ENCODE data around the gene S100A7A.
"Not testable (repeated sequence)": the region's sequence is repeated elsewhere in the genome, so short reads cannot be mapped to it uniquely, and the experiment has no call there.

The S100A7A gene

DNA sequence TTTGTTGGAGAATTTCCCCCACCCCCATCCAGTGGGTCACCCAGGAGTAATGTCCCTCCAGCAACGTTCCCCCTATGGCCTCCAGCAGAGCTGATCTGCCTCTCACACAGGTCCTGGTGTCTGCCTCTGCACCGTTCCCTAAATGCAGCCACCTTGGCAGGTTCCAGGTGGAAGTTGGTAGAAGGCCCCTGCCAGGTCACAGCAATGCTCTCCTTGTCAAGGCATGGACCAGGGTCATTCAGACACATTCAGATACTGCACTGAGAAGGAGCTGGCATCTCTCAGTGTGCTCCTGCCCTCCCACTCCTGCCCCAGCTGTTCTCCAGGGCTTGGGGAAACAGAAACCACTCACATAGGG lies 3.1 kb downstream of the S100A7A start:
- in situ Hi-C loops (cut with HindIII; ENCODE audit: low sequenced_read_pairs), result not testable (repeated sequence)

DNA sequence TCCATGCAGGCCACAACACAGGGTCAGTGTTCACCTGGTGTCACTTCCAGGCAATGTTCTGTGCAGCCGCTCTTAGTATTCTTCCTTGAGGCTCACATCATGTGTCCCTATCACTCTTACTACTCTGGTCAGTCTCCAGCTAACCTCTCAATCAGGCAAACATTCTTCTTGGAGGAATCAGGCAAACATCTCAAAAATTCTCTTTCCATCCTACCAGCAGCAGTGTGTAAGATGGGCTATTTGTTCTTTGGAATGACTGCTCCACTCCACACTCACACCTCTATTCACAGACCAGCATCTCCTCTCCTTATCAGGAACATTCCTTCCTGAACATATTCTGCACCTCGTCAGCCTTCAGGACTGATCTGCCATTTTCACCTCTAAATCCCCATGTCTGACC lies 4.0 kb downstream of the S100A7A start:
- in situ Hi-C loops (cut with HindIII; ENCODE audit: low sequenced_read_pairs), result no loop called here

DNA sequence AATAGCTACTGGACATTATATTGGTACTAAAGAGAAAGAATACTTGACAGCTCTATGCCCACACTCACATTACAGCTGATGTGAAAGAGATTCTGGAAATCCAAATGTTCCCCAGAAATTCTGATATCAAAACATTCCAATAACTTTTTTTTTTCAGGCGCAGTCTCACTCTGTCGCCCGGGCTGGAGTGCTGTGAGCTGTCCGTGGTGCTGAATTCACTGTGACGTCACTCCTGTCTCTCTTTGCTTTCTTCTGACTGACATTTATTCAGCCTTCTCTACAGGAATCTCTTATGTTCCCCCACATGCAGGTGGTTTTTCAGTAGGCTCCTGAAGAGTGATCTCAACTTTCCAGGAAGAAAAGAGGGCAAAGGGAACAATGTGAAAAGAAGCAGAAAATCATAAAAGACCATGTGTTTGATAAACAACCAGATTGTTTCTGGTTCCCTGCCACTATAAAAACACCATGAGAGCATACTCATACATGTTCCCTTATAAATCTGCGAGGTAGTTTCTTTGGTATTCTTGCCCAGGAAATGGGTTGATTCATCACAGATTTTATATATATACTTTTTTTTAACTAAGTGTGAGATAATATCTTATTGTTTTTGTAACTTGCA lies 6.2 kb downstream of the S100A7A start:
- in situ Hi-C loops (cut with HindIII; ENCODE audit: low sequenced_read_pairs), result no loop called here

DNA sequence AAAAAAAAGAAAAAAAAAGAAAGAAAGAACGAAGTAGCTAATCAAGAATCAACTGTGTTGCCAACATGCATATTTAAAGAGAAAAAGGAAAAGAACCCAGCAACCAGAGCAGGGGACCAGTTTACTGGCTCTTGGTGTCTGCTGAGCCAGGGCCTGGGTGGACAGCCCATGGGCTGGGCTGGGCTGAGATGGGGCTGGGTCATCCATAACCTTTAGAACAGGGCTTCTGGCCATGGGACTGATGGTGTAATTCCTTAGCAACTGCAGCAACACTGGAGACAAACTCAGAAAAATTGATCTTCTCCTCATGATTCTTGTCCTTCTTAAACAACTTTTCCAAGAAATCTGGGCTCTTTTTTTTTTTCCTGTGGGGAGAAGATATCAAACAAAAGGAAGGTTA lies 10.5 kb downstream of the S100A7A start:
- in situ Hi-C loops (cut with HindIII; ENCODE audit: low sequenced_read_pairs), result no loop called here

DNA sequence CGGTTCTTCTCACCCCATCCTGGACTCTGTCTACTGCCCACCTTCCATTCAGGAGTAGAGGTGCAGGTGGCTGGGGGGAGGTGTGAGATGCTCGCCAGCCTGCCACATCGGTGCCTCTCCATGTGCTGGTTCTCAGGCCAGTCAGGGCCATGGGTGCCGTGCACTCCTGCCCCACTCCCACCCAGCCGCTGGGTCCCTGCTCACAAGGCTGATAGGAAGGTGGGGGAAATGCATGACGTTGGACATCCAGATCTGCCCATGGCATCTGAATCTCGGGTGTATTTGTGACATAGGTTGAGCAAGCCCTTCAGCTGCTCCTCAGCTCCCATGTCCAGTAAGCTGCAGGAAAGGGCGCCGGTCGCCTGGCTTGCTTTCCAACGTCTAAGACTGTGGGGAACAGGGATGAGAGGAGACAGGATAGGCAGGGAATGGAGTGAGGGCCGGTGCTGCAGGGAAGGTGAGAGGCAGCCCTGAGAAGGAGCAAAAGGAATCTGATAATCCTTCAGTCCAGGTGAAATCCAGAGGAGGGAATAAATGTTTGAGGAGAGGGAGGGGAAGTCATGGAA lies 11.8 kb downstream of the S100A7A start:
- in situ Hi-C loops (cut with HindIII; ENCODE audit: low sequenced_read_pairs), result no loop called here

DNA sequence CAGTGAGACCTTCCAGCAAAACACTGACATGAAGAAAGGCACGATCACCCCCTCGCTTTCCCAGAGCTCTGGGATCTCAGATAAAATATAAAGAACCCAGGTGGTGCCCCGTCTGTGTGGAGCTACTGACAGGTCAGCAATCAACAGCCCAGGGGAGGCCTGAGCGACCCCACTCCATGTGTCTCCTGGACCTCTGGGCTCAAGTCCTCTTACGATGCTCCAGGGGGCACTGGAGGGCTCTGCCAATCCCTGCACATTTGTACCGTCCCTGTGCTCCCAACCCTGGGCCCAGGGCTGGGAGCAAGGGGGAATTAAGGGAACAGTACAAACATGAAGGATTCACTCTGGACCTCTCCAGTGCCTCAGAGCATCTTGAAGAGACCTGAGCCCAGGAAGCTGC lies 12.5 kb downstream of the S100A7A start:
- in situ Hi-C loops (cut with HindIII; ENCODE audit: low sequenced_read_pairs), result no loop called here

DNA sequence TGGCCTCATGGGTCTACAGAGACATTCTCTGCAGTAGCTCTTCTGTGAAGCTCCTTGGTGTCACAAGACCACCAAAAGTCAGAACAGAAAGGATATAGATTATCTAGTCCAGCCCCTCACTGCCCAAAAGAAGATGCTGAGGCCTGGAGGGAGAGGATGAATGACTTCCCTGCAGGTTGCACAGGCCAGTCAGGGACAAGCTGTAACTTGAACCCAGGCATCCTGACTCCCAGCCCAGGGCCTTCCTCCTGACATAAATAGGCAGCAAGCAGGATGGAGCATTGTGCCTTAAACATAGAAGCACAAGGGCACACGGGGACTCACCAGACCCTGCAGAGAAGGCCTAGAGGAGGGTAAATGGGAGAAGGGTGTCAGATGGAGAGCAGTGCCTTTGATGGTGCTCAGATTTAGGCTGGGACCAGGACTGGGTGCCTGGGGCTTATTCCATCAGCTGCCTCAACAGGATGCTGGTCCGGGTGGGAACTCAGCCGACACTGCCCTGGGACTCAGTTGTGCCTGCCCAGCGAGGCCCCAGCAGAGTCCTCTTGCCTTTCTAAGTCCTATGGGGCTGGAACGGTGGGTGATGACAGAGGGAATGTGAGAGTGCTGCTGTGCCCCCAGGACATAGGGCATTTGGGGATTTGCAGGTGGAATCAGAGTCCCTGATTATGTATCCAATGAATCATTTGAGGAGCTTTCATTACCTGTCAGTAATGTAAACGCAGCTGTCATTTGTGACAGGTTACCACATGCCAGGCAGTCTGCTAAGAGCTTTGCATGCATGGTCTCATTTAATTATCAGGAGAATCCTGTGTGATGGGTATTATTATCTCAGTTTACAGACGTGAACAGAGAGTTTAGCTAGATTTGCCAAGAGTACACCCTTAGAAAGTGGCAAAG lies 13.2 kb downstream of the S100A7A start:
- in situ Hi-C loops (cut with HindIII; ENCODE audit: low sequenced_read_pairs), result no loop called here

DNA sequence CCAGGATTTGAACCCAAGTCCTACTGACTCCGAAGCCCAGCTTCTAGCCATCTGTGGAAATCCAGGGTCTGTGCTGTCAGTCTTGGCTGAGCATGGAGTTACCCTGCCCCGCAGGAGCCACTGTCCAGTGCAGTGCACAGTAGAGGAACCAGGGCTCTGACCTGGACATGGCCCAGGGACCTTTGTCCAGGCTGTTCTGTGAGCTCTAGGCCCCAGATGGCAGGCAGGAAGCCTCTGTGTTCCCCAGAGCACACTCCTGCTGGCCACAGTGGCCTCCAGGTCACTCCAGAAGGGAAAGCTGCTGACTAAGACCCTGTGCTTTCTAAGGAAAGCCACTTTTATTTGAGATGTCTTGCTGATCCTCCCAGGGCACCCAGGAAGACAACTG lies 13.8 kb downstream of the S100A7A start:
- in situ Hi-C loops (cut with HindIII; ENCODE audit: low sequenced_read_pairs), result no loop called here

DNA sequence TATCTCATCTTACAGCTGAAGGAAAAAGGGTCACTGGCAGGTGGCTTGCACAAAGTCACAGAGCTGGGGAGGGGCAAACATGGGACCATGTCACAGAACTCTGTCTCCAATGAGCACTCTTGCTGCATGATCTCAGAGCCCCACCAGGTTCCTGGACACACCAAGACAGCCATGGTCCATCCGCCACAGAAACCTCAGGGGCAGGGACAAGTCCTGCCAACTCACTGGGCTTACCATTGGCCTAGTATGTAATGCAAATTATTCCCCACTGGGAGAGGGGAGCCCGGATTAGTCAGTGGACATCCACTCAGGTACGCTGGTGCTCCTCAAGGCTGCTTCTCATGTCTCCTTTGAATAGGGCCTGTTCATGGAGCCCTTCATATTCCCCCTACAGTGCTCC lies 14.2 kb downstream of the S100A7A start:
- in situ Hi-C loops (cut with HindIII; ENCODE audit: low sequenced_read_pairs), result no loop called here

DNA sequence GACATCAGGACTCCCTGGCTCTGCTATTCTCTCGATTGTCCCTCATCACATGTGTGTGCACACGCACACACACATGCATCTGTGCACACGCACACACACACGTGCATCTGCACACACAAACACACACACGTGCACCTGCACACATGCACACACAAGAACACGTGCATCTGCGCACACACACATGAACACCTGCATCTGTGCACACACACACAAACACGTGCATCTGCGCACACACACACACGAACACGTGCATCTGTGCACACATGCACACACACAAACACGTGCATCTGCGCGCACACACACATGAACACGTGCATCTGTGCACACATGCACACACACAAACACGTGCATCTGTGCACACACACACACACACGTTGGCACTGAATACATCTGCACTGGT lies 14.7 kb downstream of the S100A7A start:
- in situ Hi-C loops (cut with HindIII; ENCODE audit: low sequenced_read_pairs), result no loop called here

DNA sequence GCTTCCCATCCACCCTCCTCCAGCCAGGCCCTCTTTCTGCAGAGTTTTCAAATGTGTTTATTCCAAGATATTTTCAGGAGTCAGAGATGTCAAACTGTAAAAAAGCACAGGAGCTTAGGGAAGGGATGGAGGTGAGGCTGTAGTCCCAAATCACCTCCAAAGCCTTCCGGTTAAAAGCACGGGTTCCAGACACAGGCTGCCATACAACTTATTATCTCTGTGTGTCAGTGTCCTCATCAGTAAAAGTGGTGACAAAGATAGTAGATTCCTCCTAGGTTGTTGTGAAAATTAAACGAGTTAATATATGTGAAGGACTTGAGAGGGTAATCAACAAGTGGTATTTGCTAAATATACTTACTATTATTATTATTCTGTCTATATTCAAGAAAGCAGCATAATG lies 15.1 kb downstream of the S100A7A start:
- in situ Hi-C loops (cut with HindIII; ENCODE audit: low sequenced_read_pairs), result no loop called here

DNA sequence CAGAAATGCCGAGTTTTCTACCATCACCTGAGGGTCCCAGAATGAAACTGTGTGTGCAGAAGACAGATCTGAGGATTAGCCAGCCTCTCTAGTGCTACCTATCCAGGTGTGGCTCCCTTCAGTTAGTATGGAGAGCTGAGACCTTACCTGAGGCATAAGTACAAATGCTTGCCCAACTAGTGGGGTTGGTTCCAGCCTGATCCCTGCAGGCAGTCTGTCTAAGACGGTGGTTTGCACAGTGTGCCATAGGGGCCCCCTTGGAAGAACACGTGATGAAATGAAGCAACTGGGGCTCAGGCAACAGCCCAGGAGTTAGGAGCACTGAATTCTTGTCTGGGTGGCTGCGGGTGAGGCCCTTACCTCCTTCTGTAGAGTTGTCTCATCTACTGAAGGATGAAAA lies 15.6 kb downstream of the S100A7A start:
- in situ Hi-C loops (cut with HindIII; ENCODE audit: low sequenced_read_pairs), result no loop called here

DNA sequence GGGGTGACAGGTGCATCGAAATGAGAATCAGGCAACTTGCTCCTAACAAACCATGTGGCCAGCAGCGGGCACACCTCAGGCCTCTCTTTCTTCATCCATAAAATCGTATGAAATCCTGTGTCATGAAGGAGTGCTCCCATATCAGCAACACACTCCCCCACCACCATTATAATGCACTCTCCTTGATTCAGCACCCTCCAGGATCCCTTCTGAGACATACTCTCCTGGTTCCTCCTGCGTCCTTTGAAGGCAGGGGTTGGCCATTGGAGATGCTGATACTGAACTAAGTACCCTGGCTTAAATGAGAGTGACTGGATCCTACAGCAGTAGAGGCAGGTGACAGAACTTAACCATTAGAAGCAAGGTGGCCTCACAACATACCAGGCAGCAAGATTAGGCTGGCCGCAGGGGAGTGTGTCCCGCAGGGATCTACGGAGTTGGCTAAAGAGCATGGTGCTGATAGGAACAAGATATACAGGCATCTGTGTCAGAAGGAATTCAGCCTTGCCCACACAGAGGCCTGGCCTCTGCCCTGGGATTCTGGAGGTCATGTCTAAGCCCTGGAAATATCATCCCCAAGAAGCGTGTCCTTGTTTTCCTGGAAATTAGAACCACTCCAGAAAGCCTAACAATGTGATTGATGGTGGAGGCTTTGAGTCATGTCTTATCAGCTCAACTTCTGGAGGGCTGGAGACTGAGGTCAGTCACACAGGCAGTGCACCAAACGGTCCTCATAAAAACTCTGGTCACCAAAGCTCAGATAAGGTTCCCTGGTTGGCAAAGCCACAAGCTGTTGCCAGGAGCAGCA lies 16.8 kb downstream of the S100A7A start:
- in situ Hi-C loops (cut with HindIII; ENCODE audit: low sequenced_read_pairs), result no loop called here

DNA sequence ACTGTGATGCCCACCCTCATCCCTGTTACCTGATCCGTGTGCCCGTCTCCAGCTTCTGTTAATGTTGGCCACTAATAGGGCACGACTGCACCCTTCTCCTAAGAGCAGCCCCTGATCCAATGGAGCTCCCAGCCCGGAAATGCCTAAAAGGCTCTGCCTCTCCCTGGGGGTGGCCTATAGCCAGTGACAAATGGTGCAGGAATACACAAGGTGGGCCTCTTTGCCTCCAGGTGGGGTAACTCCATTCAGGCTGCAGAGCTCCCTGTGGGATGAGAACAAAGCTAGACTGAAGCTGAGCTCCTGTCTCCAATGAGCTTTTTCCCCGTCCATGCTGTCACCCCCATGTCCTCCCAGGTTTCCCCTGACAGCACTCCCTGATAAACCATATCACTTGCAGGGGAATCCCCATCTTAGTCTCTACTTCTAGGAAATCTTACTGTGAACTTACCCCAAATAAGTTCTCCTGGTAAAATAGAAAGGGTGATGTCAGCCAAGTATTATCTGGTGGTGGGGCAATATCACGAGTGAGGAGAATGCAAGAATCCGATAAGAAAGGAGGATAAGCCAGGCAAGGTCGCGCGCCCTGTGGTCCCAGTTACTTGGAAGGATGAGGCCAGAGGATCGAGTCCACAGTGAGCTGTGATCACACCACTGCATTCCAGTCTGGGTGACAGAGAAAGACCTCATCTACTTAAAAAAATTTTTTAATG lies 18.6 kb downstream of the S100A7A start:
- in situ Hi-C loops (cut with HindIII; ENCODE audit: low sequenced_read_pairs), result no loop called here

DNA sequence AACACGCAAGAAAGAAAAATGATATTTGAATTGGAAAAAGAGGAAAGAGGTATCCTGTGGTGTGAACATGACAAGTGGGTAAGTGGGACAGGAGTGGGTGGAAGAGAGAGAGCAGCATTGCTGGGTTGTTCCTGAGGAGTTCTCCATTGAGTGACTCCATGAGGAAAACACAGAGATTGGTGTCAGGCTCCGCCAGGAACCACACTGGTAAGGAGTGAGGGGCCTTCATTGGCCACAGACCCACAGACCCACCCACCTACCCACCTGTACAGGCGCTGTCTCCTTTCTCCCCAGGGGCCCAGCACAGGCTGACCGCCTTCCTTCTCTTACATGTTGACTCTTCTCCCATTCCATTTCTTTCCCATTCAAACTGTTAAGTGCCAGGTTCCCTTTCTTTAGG lies 20.9 kb downstream of the S100A7A start:
- in situ Hi-C loops (cut with HindIII; ENCODE audit: low sequenced_read_pairs), result no loop called here

DNA sequence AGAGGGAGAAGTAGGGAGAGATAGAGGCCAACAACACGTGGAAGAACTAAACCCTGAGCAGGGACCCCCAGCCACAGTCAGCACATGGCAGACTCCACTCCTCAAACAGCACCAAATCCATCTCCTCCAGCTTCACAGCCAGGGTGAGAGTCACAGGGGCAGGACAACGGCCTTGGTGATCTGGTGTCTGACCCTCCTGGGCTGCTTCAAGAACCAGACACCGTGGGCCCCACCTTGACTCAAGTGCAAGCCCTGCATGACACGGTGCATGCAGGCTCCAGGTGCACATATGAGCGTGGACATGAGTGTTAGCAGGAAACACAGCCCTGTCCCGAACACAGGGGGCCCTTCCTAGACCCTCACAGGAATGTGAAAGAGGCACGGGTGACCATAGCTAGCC lies 22.3 kb downstream of the S100A7A start:
- in situ Hi-C loops (cut with HindIII; ENCODE audit: low sequenced_read_pairs), result no loop called here

DNA sequence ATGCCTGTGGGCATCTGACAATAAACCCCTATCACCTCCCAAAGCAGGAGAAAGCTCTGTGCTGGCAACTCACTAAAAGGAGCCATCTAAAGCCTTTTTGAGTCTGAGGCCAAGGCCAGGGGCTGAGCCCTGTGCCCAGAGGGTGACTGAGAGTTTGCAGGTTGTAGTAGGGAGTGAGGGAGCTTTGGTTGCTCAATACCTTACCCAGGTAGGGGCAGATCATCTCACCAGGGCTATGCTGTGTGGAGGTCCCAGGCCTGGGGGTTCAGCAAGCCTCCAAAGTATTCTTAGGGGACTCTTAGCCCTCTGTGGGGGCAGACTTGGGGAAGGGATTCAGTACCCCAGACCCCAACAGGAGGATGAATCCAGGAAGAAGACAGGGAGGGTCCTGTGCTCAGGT lies 23.0 kb downstream of the S100A7A start:
- in situ Hi-C loops (cut with HindIII; ENCODE audit: low sequenced_read_pairs), result no loop called here

DNA sequence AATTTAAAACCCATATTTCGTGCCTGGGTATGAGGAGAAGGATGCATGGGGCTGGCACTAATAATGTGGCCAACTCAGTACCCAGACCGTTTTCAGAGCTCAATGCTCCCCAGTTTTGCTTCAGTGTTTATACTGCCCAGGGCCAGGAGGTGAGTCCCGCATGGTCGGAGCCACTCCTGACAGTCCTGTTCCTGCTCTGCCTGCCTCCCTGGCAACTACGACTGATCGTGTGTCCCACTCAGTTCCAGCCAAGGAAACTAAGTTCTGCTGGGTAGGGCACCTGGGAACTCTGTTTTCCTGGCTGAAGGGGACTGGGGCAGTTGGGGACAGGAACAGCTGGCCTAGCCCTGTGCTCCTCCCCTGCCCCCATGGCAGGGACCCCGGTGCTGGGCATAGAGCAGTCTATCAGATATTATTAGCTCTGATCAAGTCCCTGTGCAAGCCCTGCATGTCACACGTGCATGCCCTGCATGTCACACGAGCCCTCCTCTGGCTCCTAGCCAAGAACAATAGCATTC lies 25.0 kb downstream of the S100A7A start:
- in situ Hi-C loops (cut with HindIII; ENCODE audit: low sequenced_read_pairs), result no loop called here

DNA sequence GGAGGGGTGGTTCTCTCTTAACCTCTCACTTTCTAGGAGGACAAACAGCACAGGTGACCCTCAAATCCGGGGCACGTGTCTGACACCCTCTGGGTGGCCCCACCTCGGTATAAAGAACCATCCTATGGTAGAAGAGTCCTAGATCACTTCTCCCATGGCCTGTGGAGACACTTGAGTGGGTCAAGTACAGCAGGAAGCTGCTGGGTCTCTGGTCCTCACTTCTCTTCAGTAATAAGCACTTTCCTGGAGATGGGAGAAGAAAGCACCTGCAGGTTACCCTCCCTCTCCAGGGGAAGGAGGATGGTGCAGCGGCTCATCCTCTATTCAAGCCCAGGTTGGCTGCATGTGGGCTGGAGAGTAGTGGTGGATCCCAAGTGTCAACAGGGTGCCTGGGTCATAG lies 27.2 kb downstream of the S100A7A start:
- in situ Hi-C loops (cut with HindIII; ENCODE audit: low sequenced_read_pairs), result no loop called here

DNA sequence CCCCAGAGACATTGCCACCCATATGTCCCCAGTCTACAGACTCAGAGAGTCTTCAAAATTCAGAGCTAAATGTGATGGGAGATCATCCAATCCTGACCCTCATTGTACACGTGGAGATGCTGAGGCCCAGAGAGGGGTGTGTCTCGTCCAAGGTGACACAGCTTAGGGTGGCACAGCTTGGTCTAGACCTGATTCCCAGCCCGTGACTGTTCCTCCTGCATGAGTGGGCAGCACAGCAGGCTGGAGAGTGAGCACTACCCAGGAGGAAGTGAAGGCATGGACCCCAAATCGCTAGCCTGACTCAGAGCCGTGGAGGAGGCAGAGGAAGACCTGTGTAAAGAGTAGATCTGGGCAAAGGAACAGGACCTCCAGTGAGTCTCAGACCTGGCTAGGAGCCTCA lies 27.8 kb downstream of the S100A7A start:
- in situ Hi-C loops (cut with HindIII; ENCODE audit: low sequenced_read_pairs), result no loop called here

Measured in endothelial cell of hepatic sinusoid (primary cell).